Adrenal gland (tissue), 12 donors: ENCODE data around the gene COA1. TPM values are rescaled to one million over a fixed set of nuclear protein-coding genes. Genes with fewer than 3 reads are reported as not detected.
"Not testable (repeated sequence)": the region's sequence is repeated elsewhere in the genome, so short reads cannot be mapped to it uniquely, and the experiment has no call there.

Experiments used
- DNase-seq, 7 donors: peaks; one replicate each; pipeline ENCODE4 v3.0.0-alpha.2; 2019 to 2020
- H3K27ac ChIP-seq, 5 donors: fragments of 200-600 bp; sonication (generic) in 4 of 5; 1 replicate in 3 of 5; 2 replicates in 2 of 5; pipeline versions ENCODE4 v1.5.1 to v1.8.0; 2016 to 2020; ENCODE audit warnings: mild to moderate bottlenecking in 1 of 5
- H3K27me3 ChIP-seq: fragments of 200-600 bp; 2 replicates; pipeline ENCODE4 v1.8.0; 2021
- H3K36me3 ChIP-seq, 2 donors: fragments of 200-600 bp; replicated peaks in 1 of 2; 1 replicate in 1 of 2; 2 replicates in 1 of 2; pipeline versions ENCODE4 v1.5.1 to v1.8.0; 2018 to 2022
- H3K4me1 ChIP-seq, 2 donors: fragments of 200-600 bp; replicated peaks in 1 of 2; 1 replicate in 1 of 2; 2 replicates in 1 of 2; pipeline versions ENCODE4 v1.5.1 to v1.8.0; 2018 to 2021
- H3K4me3 ChIP-seq, 4 donors: fragments of 200-600 bp; sonication (generic) in 3 of 4; one replicate each; pipeline ENCODE4 v1.5.1; 2016 to 2018
- H3K9me3 ChIP-seq, 3 donors: fragments of 200-600 bp; sonication (generic) in 1 of 3; replicated peaks in 1 of 3; 1 replicate in 2 of 3; 2 replicates in 1 of 3; pipeline versions ENCODE4 v1.5.1 to v1.8.0; 2016 to 2021
- POLR2A ChIP-seq, 2 donors: fragments of 450-650 bp; IDR thresholded peaks; one replicate each; pipeline ENCODE4 v1.6.1; 2017; ENCODE audit warnings: antibody characterized with exemption in 2 of 2, mild to moderate bottlenecking in 2 of 2, moderate library complexity in 1 of 2
- WGBS, 4 donors: extraction: QIAGEN DNeasy Blood & Tissue Kit in 2 of 4; methylation state at CpG; one replicate each; pipeline versions ENCODE4 v1.1.5 to v1.1.7; 2013 to 2017; 5-methylcytosine and 5-hydroxymethylcytosine counted together
- intact Hi-C, 2 donors: fragments of 100-400 bp; cut with DNase I; formaldehyde crosslinking; loops; one replicate each; pipeline versions ENCODE4 v1.14.1 to v1.15.0; 2022 to 2023
- polyA plus RNA-seq, 3 donors: library from polyadenylated mRNA; stranded (reverse); fragments of 200-250 nt in 2 of 3; fragments of 350-450 nt in 1 of 3; fragmentation: Illumina TruSeq in 1 of 3; extraction: RNeasy Lipid Tissue Mini Kit (QIAGEN cat#74804) in 1 of 3; gene quantifications; one replicate each; pipeline ENCODE4 v1.2.3, GENCODE V29; 2013 to 2014
- total RNA-seq, 9 donors: library from RNA; depleted of rRNA in 4 of 9; stranded (reverse); fragments of >200 nt in 4 of 9; fragments of 120-200 nt in 1 of 9; fragmentation: NEBNext Ultra II Directional in 1 of 9; extraction: Animal tissue kit (Norgen Biotek cat#: 25700) in 1 of 9; gene quantifications; one replicate each; pipeline versions ENCODE4 v1.1.0 to v1.2.4, GENCODE V29; 2013 to 2023
- TF ChIP-seq, protein P1 (sequence below), 6 experiments: fragments of 450-650 bp in 4 of 6; fragments of 200-600 bp in 2 of 6; sonication (generic) in 1 of 6; IDR thresholded peaks; 1 replicate in 5 of 6; 2 replicates in 1 of 6; pipeline versions ENCODE4 v1.5.1 to v1.8.0; 2016 to 2021; ENCODE audit warnings: antibody characterized with exemption in 6 of 6, mild to moderate bottlenecking in 2 of 6, moderate library complexity in 1 of 6
- donor health status: healthy with polysubstance abuse.
- donor health status: Bipolar disorder and iron deficiency.
- donor health status: DM: yes; HTN: yes; CAD: no.
- donor health status: DM: no; HTN: no; CAD: no.
- donor health status: DM: no; HTN: no; CAD: no.
- donor health status: DM: yes; HTN: yes; CAD: no.

The COA1 gene
- total and polyA plus RNA-seq, 12 donors, result 19.0 to 60.0 (median 40.2) TPM

DNA sequence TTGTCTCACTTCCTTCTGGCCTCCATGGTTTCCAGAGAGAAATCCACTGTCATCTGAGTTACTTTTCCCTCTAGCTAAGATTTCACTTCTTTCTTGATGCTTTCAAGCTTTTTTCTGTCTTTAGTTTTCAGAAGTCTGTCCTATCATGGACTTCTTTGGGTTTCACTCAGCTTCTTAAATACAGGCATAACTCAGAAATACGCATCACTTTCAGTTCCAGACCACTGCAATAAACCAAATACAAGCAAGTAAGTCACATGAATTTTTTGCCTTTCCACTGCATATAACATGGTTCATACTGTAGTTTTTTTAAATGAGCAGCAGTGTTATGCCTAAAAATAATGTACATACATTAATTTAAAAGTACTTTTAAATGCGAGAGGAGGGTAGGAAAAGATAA is 97.8 kb downstream of the COA1 start:
- Histone ChIP-seq H3K4me1 (no peaks in the 10 kb centered on the region), H3K27ac (no peak overlapping the region), H3K4me3 (no peak overlapping the region), H3K27me3 (no peaks in the 10 kb centered on the region), H3K9me3 (no peaks in the 10 kb centered on the region), H3K36me3 (peaks cover 0 to 13% of the 10 kb centered on the region in 2 donors)
- TF ChIP-seq POLR2A (IDR thresholded peaks at IDR 0.05), result no peak
- TF ChIP-seq, protein P1, sequence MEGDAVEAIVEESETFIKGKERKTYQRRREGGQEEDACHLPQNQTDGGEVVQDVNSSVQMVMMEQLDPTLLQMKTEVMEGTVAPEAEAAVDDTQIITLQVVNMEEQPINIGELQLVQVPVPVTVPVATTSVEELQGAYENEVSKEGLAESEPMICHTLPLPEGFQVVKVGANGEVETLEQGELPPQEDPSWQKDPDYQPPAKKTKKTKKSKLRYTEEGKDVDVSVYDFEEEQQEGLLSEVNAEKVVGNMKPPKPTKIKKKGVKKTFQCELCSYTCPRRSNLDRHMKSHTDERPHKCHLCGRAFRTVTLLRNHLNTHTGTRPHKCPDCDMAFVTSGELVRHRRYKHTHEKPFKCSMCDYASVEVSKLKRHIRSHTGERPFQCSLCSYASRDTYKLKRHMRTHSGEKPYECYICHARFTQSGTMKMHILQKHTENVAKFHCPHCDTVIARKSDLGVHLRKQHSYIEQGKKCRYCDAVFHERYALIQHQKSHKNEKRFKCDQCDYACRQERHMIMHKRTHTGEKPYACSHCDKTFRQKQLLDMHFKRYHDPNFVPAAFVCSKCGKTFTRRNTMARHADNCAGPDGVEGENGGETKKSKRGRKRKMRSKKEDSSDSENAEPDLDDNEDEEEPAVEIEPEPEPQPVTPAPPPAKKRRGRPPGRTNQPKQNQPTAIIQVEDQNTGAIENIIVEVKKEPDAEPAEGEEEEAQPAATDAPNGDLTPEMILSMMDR (IDR thresholded peaks at IDR 0.05), result no peak
- 94 to 97% (median 94%) methylated on average over 2 of the region's 2 CpGs for WGBS, 4 donors
- no peak for DNase-seq
- intact Hi-C loops, result no loop called here

DNA sequence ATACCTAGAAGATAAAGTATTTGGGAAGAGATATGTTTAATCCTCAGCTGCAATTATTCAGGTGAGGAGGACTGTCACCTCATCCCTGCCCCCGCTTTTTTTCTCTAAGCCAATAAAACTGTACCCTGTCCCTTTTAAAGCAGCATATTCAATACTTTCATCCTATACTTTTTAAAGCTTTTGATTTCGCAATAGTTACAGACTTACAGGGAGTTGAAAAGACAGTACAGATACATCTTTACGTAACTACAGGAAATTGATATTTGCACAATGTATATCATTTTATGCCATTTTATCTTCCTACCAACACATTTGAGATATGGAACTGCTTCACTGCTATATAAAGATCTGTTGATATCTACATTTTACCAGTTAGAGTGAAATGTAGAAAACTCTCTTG is 98.8 kb downstream of the COA1 start:
- DNase-seq, result no peak
- H3K27me3 ChIP-seq, result no peaks in the 10 kb centered on the region
- intact Hi-C loops, result no loop called here
- H3K4me1 ChIP-seq, result no peaks in the 10 kb centered on the region
- H3K36me3 ChIP-seq, result peaks cover 0 to 16% of the 10 kb centered on the region in 2 donors
- TF ChIP-seq, protein P1 (IDR thresholded peaks at IDR 0.05), result no peak
- no peak for TF ChIP-seq POLR2A (IDR thresholded peaks at IDR 0.05)
- WGBS, 4 donors, result 75 to 98% (median 86%) methylated on average over 3 of the region's 3 CpGs
- H3K4me3 ChIP-seq, result no peak overlapping the region
- H3K9me3 ChIP-seq, result no peaks in the 10 kb centered on the region
- no peak overlapping the region for H3K27ac ChIP-seq

DNA sequence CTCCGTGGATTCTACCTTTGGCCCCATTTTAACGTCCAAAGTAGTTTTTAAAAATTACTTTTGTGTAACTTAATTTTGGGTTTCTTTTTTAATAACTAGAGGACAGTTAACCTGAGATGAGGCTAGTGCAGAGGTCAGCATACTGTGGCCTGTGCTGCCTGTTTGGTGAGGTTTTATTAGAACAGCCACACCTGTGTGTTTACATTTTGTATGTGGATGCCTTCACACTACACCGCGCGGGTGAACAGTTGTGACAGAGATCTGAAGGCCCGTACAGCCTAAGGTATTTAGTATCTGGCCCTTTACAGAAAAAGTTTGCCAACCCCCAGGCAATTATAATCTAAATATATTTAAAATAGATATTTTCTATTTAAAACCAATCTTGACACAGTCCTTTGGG is 99.5 kb downstream of the COA1 start:
- no peaks in the 10 kb centered on the region for H3K27me3 ChIP-seq
- H3K36me3 ChIP-seq, result peaks cover 0 to 22% of the 10 kb centered on the region in 2 donors
- TF ChIP-seq POLR2A (IDR thresholded peaks at IDR 0.05), result no peak
- TF ChIP-seq, protein P1 (IDR thresholded peaks at IDR 0.05), result no peak
- H3K27ac ChIP-seq, result no peak overlapping the region
- DNase-seq, result no peak
- no peaks in the 10 kb centered on the region for H3K4me1 ChIP-seq
- H3K4me3 ChIP-seq, result no peak overlapping the region
- WGBS, 4 donors, result 92 to 96% (median 94%) methylated on average over 6 of the region's 6 CpGs
- intact Hi-C loops, result no loop called here
- no peaks in the 10 kb centered on the region for H3K9me3 ChIP-seq

DNA sequence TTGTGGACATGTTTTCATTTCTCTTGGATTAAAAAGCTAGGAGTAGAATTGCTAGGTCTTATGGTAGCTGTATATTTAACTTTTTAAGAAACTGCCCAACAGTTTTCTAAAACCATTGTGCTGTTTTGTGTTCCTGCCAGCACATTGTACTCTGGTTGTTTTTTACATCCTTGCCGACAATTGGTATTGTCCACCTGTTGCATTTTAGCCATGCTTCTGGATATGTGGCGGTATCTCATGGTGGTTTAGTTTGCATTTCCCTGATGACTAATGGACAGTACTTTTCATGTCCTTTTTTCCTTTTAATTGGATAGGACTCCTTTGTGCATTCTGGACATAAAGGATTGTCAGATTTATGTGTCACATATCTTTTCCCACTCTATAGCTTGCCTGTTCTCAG is 100.9 kb downstream of the COA1 start:
- Histone ChIP-seq H3K9me3 (no peaks in the 10 kb centered on the region), H3K27me3 (no peaks in the 10 kb centered on the region), H3K4me3 (no peak overlapping the region), H3K4me1 (no peaks in the 10 kb centered on the region), H3K36me3 (peaks cover 0 to 33% of the 10 kb centered on the region in 2 donors), H3K27ac (no peak overlapping the region)
- intact Hi-C loops, result no loop called here
- TF ChIP-seq, protein P1 (IDR thresholded peaks at IDR 0.05), result no peak
- TF ChIP-seq POLR2A (IDR thresholded peaks at IDR 0.05), result no peak
- DNase-seq, result no peak
- WGBS, 4 donors, result 92 to 100% (median 97%) methylated on average over 2 of the region's 2 CpGs

DNA sequence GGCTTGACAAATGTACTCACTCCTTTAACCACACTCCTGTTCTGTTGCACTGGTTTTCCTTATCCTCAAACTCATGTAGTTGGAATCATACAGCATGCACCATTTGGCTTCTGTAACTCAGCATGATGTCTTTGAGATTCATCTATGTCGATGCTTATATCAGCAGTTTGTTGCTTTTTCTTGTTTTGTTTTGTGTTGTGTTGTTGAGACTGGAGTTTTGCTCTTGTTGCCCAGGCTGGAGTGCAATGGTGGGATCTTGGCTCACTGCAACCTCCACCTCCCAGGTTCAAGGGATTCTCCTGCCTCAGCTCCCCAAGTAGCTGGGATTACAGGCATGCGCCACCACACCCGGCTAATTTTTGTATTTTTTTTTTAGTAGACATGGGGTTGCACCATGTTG is 101.5 kb downstream of the COA1 start:
- H3K9me3 ChIP-seq, DNase-seq, intact Hi-C loops, H3K27me3 ChIP-seq, H3K27ac ChIP-seq, H3K4me1 ChIP-seq, H3K4me3 ChIP-seq: not testable (repeated sequence)
- 94 to 98% (median 97%) methylated on average over 3 of the region's 3 CpGs for WGBS, 4 donors
- peaks cover 0 to 31% of the 10 kb centered on the region in 2 donors for H3K36me3 ChIP-seq
